GM21423 (cell line): ENCODE measurements around the gene CD46.
"Not testable (repeated sequence)": the region's sequence is repeated elsewhere in the genome, so short reads cannot be mapped to it uniquely, and the experiment has no call there.

Experiments
- ATAC-seq: cut with Tn5 transposase; IDR thresholded peaks from one replicate; pipeline ENCODE4 v1.9.1; 2021; ENCODE audit warnings: mild to moderate bottlenecking, moderate library complexity; ENCODE audit not compliant: unreplicated experiment

The CD46 gene

DNA sequence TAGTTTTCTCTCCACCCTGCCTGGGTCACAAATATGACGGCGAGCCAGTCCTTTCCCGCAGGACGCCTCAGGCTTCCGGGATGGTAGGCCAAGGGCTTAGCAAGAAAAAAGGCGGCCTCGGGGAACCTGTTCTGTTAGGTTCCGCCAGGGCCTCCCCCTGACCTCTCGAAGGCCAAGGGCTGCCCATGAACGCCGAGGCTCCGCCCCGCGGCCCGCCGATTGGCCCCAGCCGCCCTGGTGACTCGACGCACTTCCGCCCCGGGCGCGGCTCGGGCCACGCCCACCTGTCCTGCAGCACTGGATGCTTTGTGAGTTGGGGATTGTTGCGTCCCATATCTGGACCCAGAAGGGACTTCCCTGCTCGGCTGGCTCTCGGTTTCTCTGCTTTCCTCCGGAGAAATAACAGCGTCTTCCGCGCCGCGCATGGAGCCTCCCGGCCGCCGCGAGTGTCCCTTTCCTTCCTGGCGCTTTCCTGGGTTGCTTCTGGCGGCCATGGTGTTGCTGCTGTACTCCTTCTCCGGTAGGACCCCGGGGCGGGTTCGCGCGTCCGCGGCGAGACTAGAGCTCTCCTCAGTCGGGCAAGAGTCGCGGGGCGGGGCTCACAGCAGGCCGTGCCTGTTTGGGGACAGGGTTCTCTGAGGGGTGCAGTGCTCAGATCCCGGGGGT, at the start of gene CD46:
TSS of gene CD46 (plus strand) at position 265 of the 666 bp plus-strand sequence. CDS start at position 424, 159 bp downstream.
- peak; percentile 96 for ATAC-seq

GRCh38 chr1:207702317-207702716, 49.5 kb upstream of the CD46 start:
- no peak for ATAC-seq

DNA sequence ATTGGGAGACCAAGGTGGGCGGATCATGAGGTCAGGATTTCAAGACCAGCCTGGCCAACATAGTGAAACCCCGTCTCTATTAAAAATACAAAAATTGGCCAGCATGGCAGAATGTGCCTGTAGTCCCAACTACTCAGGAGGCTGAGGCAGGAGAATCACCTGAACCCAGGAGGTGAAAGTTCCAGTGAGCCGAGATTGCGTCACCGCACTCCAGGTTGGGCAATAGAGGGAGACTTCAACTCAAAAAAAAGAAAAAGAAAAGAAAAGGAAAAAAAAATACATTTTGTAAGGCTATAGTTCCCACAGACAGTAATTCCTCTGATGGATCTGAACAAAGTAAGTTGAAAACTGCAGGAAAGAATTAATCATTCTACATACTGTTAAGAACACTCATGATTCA, 48.1 kb upstream of the CD46 start:
- ATAC-seq, result no peak

DNA sequence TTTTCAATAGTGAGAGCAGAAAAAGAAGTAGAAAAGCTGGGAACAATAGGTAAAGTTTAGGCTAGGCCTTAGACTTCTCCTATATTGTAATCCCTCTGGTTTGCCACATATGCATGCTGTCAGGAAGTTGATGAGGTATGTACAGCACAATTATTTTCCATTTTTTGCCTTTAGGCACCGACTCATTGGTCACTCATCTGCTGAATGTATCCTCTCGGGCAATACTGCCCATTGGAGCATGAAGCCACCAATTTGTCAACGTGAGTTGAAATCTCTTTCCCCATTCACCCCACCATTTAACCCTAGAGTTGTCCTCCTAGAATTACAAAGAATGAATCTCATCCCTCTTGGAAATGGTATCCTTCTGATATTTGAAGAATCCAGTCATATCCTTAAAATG, 43.9 kb upstream of the CD46 start:
- not testable (repeated sequence) for ATAC-seq

DNA sequence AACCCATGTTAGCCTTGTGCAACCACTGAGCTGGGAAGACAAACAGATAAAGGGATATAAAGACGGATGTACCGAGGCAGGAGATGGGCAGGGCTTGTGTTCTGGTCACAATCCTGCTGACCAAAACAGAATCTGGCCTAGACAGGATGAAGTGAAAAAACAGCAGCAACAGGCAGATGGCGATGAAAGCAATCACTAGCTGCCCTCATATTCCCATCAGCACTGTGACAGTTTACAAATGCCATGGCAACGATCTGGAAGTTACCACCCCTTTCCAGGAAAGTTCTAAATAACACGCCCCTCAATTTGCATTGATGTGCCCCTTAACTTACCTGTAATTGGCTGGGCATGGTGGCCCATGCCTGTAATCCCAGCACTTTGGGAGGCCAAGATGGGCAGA, 40.6 kb upstream of the CD46 start:
- ATAC-seq, result no peak

DNA sequence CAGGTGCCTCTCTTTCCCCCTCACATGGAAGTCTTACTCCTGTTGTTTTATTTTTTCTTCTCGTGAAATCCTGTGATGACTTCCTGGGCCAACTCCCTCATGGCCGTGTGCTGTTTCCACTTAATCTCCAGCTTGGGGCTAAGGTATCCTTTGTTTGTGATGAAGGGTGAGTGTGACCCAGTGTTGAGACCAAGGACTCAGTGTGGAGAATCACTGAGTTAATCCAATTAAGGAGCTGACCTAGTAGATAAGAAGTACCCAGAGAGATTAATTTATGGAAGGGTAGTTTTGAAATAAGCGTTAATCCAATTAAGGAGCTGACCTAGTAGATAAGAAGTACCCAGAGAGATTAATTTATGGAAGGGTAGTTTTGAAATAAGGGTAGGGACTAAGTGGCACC, 39.2 kb upstream of the CD46 start:
- ATAC-seq, result not testable (repeated sequence)

- ATAC-seq, result no peak
Observed at GRCh38 chr1:207713529-207713928, 38.3 kb upstream of the CD46 start.

- no peak for ATAC-seq
Observed at GRCh38 chr1:207719234-207719633, 32.6 kb upstream of the CD46 start.

GRCh38 chr1:207728200-207728858, 23.5 kb upstream of the CD46 start:
- not testable (repeated sequence) for ATAC-seq

GRCh38 chr1:207737503-207738157, 14.2 kb upstream of the CD46 start:
- ATAC-seq, result not testable (repeated sequence)

- ATAC-seq, result not testable (repeated sequence)
Observed at GRCh38 chr1:207738158-207738659, 13.6 kb upstream of the CD46 start.

DNA sequence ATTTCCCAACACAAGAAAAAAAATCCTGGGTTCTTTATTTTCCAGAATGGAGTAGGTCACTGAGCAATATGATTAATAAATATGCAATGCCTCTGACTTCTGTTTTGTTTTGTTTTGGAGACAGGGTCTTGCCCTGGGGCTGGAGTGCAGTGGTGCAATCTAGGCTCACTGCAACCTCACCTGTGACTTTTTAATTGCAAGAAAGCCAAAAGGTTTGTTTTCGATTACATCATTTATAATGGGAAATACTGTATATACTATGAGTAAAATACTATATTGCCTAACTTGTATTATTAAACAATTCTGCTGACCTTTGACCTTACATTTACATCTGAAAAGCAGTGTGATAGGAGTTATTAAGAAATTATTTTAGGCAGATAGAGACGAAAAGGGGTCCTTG, 11.6 kb upstream of the CD46 start:
- no peak for ATAC-seq

- no peak for ATAC-seq
Observed at GRCh38 chr1:207742850-207743555, 8.9 kb upstream of the CD46 start.

DNA sequence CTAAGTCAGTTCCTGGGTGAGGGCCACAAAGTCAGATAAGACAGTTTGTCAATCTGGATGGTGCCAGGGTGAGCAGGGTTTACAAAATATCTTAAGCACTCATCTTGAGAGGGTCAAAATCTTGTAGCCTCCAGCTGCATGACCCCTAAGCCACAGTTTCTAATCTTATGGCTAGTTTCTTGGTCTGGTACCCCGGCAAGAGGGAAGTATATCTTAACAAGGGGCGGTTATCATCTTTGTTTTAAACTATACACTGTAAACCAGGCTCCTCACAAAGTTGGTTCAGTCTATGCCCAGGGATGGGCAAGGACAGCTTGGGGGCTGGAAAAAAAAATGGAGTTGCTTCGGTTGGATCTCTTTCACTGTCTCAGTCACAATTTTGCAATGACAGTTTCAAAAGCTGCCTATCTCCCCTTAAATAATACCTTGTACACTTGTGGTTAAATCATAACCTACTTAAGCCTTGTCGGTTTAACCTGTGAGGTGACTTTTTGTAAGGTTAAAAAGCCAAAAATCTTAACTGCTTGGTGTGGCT, 7.8 kb upstream of the CD46 start:
- ATAC-seq, result no peak

DNA sequence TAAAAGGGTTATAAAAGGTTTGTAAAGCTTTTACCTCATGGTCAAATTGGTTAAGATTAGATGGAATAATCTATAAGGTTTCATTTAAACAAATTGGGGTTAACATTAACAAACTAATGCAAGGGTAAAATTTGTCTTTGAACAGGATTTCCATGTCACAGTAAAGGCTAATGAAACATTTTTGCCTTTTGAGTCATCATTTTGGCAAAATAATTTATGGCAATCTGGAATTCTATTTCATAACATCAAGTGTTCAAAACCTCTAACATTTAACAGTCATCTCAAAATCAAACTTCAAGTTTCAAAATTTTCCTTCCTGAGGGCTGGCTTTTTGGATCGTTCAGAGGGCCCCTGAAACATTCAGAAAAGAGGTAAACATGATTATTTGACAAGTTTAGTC, 6.6 kb upstream of the CD46 start:
- ATAC-seq, result no peak

GRCh38 chr1:207745839-207746767, 5.8 kb upstream of the CD46 start:
- ATAC-seq, result no peak

DNA sequence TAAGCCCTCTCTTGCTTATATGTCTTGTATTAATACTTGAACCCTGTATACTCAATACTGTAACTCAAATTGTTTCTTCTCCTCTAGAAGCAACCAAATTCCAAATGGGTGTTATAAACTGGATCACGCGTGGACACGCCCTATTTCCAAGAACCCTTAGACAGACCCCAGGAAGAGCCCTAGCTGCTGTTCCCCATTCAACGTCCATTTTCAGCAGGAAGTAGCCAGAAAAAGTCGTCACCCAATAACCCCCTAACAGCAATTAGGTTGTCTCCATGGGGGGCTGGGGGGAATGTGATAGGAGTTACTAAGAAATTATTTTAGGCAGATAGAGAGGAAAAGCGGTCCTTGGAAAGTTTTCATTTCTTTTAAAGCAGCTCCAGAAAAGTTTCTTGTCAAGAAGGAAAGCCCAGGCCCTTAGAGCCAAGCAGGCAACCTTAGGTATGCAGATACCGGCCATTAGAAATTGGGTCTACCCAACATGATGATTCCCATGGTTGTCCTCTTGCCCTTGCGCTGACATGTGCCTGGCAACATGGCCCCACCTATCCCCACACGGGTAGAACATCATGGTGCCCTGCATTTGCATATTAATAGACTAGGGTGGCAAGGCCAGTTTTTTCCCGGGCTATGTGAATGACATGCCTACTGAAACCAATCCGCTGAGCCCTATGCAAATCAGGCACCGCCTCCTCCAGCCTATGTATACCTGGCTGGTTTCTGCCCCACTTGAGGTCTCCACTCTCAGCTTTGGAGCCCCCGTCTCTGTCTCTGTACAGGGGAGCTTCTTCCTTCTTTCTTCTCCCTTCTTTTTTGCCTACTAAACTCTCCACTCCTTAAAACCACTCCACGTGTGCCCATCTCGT, 4.0 kb upstream of the CD46 start:
- ATAC-seq, result no peak

DNA sequence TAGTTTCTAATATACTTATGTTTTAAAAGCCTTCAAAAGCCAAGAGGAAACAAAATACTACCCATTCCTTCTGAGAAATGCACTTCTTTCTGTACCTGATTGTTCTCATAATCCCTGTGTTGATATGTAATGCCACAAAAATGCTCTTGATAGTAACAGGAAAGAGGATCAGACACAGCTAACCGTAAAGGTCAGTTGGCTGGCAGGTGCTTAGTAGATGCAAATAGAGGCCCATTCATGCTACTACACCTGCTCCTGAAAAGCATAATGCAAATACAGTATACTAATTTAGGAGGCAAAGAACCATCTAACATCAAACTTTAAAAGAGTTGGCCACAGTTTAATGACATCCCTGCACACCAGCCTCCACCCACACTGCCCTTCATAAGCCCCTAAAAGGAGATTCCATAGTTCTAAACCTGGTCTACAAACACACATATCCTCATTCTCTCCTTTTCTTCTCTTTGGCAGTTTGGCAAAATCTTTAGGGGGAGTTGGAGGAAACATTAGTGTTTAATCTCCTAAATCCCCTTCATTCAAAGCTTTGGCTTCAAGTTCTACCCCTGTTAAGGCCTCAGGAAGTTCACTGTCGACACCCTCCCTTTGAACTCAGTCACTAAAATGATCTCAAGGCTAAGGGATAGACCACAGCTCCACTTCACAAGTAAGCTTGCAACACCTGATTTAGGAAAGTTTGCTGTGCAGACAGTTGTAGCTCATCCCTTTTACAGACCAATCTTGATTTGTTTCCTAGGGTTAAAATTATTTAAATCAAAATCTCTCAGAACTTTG, 2.9 kb upstream of the CD46 start:
- no peak for ATAC-seq
